GM10248 (cell line): ENCODE measurements around the gene LMNB1.
"Not testable (repeated sequence)": the region's sequence is repeated elsewhere in the genome, so short reads cannot be mapped to it uniquely, and the experiment has no call there.

Source experiments
- CTCF ChIA-PET: fragments of 300-600 bp; sonication (Branson Sonifier 250); formaldehyde crosslinking; extraction: SDS; loops from one replicate; lab custom pipeline; 2021; ENCODE audit warnings: antibody characterized with exemption; lab: Yijun Ruan, JAX
- POLR2A ChIA-PET: fragments of 350-650 bp; sonication (Branson Sonifier 250); formaldehyde crosslinking; extraction: SDS; loops from one replicate; lab custom pipeline; 2020; ENCODE audit warnings: antibody characterized with exemption; lab: Yijun Ruan, JAX
- DNase-seq: peaks from one replicate; pipeline ENCODE4 v3.0.0; 2012; ENCODE audit errors: extremely low spot score
- CTCF ChIP-seq: IDR thresholded peaks from 2 replicates; pipeline ENCODE4 v1.5.1; 2012; ENCODE audit warnings: mild to moderate bottlenecking, low read depth; ENCODE audit errors: extremely low read depth, missing control alignments, control extremely low read depth

LMNB1 gene

GRCh38 chr5:126778675-126779403 lies 1.9 kb downstream of the LMNB1 start:
- no peak for DNase-seq
- ChIA-PET CTCF (interaction anchor here (0.9 to 10.2 kb wide), 24 partner anchors 10 to 186 kb away, joined by 3 to 319 read pairs (median 4); partner anchors contain the start of gene PHAX), POLR2A (interaction anchor here (0.5 to 2.4 kb wide), 14 partner anchors 10 to 252 kb away, joined by 3 to 11 read pairs (median 4); partner anchors contain the start of gene MARCHF3)
- no peak for TF ChIP-seq CTCF

- POLR2A ChIA-PET: interaction anchor here (0.6 kb wide), 1 partner anchor 158 kb away, joined by 3 read pairs; no protein-coding TSS in a partner anchor
- TF ChIP-seq CTCF: peak; percentile 65
- peak; percentile 60 for DNase-seq
- CTCF ChIA-PET: interaction anchor here (1.0 to 10.2 kb wide), 25 partner anchors 9 to 442 kb away, joined by 3 to 319 read pairs (median 5); no protein-coding TSS in a partner anchor
Measured at GRCh38 chr5:126780165-126780827, 3.4 kb downstream of the LMNB1 start.

GRCh38 chr5:126788409-126788808 lies 11.5 kb downstream of the LMNB1 start:
- DNase-seq, POLR2A ChIA-PET: not testable (repeated sequence)
- CTCF ChIA-PET: interaction anchor here (1.4 to 1.7 kb wide), 3 partner anchors 8 to 112 kb away, joined by 7 to 14 read pairs (median 8); no protein-coding TSS in a partner anchor

- DNase-seq: no peak
- ChIA-PET CTCF (interaction anchor here (1.7 to 7.9 kb wide), 2 partner anchors 14 to 22 kb away, joined by 6 to 92 read pairs; partner anchors contain the start of gene LMNB1), POLR2A (interaction anchor here (1.6 kb wide), 1 partner anchor 15 kb away, joined by 5 read pairs; no protein-coding TSS in a partner anchor)
- no peak for TF ChIP-seq CTCF
Measured at GRCh38 chr5:126793097-126793496, 16.2 kb downstream of the LMNB1 start.

- ChIA-PET CTCF (interaction anchor here (1.0 to 7.9 kb wide), 6 partner anchors 15 to 697 kb away, joined by 3 to 92 read pairs (median 4); partner anchors contain the start of gene LMNB1), POLR2A (interaction anchor here (0.6 to 1.6 kb wide), 2 partner anchors 15 to 178 kb away, joined by 4 to 5 read pairs; no protein-coding TSS in a partner anchor)
- DNase-seq: not testable (repeated sequence)
Measured at GRCh38 chr5:126793648-126794047, 16.7 kb downstream of the LMNB1 start.

- POLR2A ChIA-PET: interaction anchor here (0.6 to 1.6 kb wide), 3 partner anchors 16 to 179 kb away, joined by 3 to 5 read pairs (median 4); no protein-coding TSS in a partner anchor
Measured at GRCh38 chr5:126794157-126794828, 17.4 kb downstream of the LMNB1 start.

More at GRCh38 chr5:126794157-126794828, 17.4 kb downstream of the LMNB1 start:
- TF ChIP-seq CTCF: no peak
- CTCF ChIA-PET: interaction anchor here (0.7 to 7.9 kb wide), 11 partner anchors 9 to 697 kb away, joined by 3 to 92 read pairs (median 4); partner anchors contain the start of gene LMNB1
- no peak for DNase-seq
